ENCODE data around the gene MLLT10.
A peak's percentile ranks its signal among the peaks of the same experiment; 100 is the strongest.

The MLLT10 gene

GRCh38 chr10:21527598-21528235 lies 6.3 kb upstream of the MLLT10 start:
- Histone ChIP-seq H3K79me1 (ENCODE audit: low read length) (no peaks in the 10 kb centered on the region), H2AK5ac (ENCODE audit: low read length) (no peak overlapping the region), H2BK120ac (ENCODE audit: low read depth, low read length) (no peak overlapping the region), H3K27ac (ENCODE audit: low read depth, low read length) (peak overlapping the region; percentile 99), H3K4me3 (ENCODE audit: low read length) (peak overlapping the region; percentile 27), H3K18ac (ENCODE audit: low read length) (peak overlapping the region; percentile 100), H2BK15ac (replicated peaks; ENCODE audit: low read depth) (no peak overlapping the region), H2BK5ac (ENCODE audit: low read length) (no peak overlapping the region), H4K8ac (ENCODE audit: low read depth, low read length) (no peak overlapping the region), H3K56ac (ENCODE audit: low read length) (peak overlapping the region; percentile 83), H3K4me1 (ENCODE audit: control insufficient read depth, low read depth, low read length) (peaks cover 4% of the 10 kb centered on the region), H3K4ac (ENCODE audit: low read depth, low read length) (peak overlapping the region; percentile 90), H3K9ac (ENCODE audit: low read length) (peak overlapping the region; percentile 87), H3K36me3 (ENCODE audit: control insufficient read depth, insufficient read depth, low read length) (no peaks in the 10 kb centered on the region), H3K4me2 (ENCODE audit: low read length) (peak overlapping the region; percentile 21), H3K27me3 (ENCODE audit: insufficient read depth, low read length, poor library complexity) (no peaks in the 10 kb centered on the region), H3K79me2 (ENCODE audit: control insufficient read depth, insufficient read depth, low read length) (no peaks in the 10 kb centered on the region), H3K23ac (ENCODE audit: low read length) (no peak overlapping the region), H4K5ac (ENCODE audit: low read length) (no peak overlapping the region)
- WGBS (ENCODE audit: extremely low coverage, insufficient coverage, low lambda C conversion rate) = no CpG with 5 or more reads among the region's 18 CpGs
- DNase-seq = no peak

- H3K9ac ChIP-seq (ENCODE audit: low read length) = peak overlapping the region; percentile 87
- peaks cover 7% of the 10 kb centered on the region for H3K4me1 ChIP-seq (ENCODE audit: control insufficient read depth, low read depth, low read length)
- H4K5ac ChIP-seq (ENCODE audit: low read length) = no peak overlapping the region
- peak; percentile 60 for DNase-seq
- no peak overlapping the region for H2BK5ac ChIP-seq (ENCODE audit: low read length)
- H2BK120ac ChIP-seq (ENCODE audit: low read depth, low read length) = no peak overlapping the region
- H3K79me1 ChIP-seq (ENCODE audit: low read length) = no peaks in the 10 kb centered on the region
- no peak overlapping the region for H2BK15ac ChIP-seq (replicated peaks; ENCODE audit: low read depth)
- no CpG with 5 or more reads among the region's 8 CpGs for WGBS (ENCODE audit: extremely low coverage, insufficient coverage, low lambda C conversion rate)
- no peak overlapping the region for H2AK5ac ChIP-seq (ENCODE audit: low read length)
- peak overlapping the region; percentile 58 for H3K56ac ChIP-seq (ENCODE audit: low read length)
- no peaks in the 10 kb centered on the region for H3K27me3 ChIP-seq (ENCODE audit: insufficient read depth, low read length, poor library complexity)
- no peak overlapping the region for H3K4me3 ChIP-seq (ENCODE audit: low read length)
- H3K36me3 ChIP-seq (ENCODE audit: control insufficient read depth, insufficient read depth, low read length) = no peaks in the 10 kb centered on the region
- peak overlapping the region; percentile 12 for H3K4me2 ChIP-seq (ENCODE audit: low read length)
- peak overlapping the region; percentile 36 for H3K27ac ChIP-seq (ENCODE audit: low read depth, low read length)
- H3K4ac ChIP-seq (ENCODE audit: low read depth, low read length) = no peak overlapping the region
- H3K23ac ChIP-seq (ENCODE audit: low read length) = no peak overlapping the region
- no peak overlapping the region for H3K18ac ChIP-seq (ENCODE audit: low read length)
- H3K79me2 ChIP-seq (ENCODE audit: control insufficient read depth, insufficient read depth, low read length) = no peaks in the 10 kb centered on the region
- H4K8ac ChIP-seq (ENCODE audit: low read depth, low read length) = no peak overlapping the region
Observed at GRCh38 chr10:21528236-21529031, 5.6 kb upstream of the MLLT10 start.

GRCh38 chr10:21529032-21529910 lies 4.8 kb upstream of the MLLT10 start:
- H3K4me2 ChIP-seq (ENCODE audit: low read length) = peak overlapping the region; percentile 4
- no peaks in the 10 kb centered on the region for H3K36me3 ChIP-seq (ENCODE audit: control insufficient read depth, insufficient read depth, low read length)
- H3K18ac ChIP-seq (ENCODE audit: low read length) = no peak overlapping the region
- H3K4me1 ChIP-seq (ENCODE audit: control insufficient read depth, low read depth, low read length) = peaks cover 5% of the 10 kb centered on the region
- no peaks in the 10 kb centered on the region for H3K79me1 ChIP-seq (ENCODE audit: low read length)
- no peak overlapping the region for H4K5ac ChIP-seq (ENCODE audit: low read length)
- H3K4me3 ChIP-seq (ENCODE audit: low read length) = no peak overlapping the region
- peak overlapping the region; percentile 33 for H3K9ac ChIP-seq (ENCODE audit: low read length)
- no peak overlapping the region for H2AK5ac ChIP-seq (ENCODE audit: low read length)
- H3K79me2 ChIP-seq (ENCODE audit: control insufficient read depth, insufficient read depth, low read length) = no peaks in the 10 kb centered on the region
- H3K27ac ChIP-seq (ENCODE audit: low read depth, low read length) = peak overlapping the region; percentile 36
- WGBS (ENCODE audit: extremely low coverage, insufficient coverage, low lambda C conversion rate) = 100% methylated on average over 1 of the region's 9 CpGs
- no peak overlapping the region for H3K4ac ChIP-seq (ENCODE audit: low read depth, low read length)
- H3K23ac ChIP-seq (ENCODE audit: low read length) = no peak overlapping the region
- H2BK120ac ChIP-seq (ENCODE audit: low read depth, low read length) = no peak overlapping the region
- no peak overlapping the region for H2BK15ac ChIP-seq (replicated peaks; ENCODE audit: low read depth)
- peak overlapping the region; percentile 58 for H3K56ac ChIP-seq (ENCODE audit: low read length)
- DNase-seq = peak; percentile 51
- H3K27me3 ChIP-seq (ENCODE audit: insufficient read depth, low read length, poor library complexity) = no peaks in the 10 kb centered on the region
- no peak overlapping the region for H4K8ac ChIP-seq (ENCODE audit: low read depth, low read length)
- no peak overlapping the region for H2BK5ac ChIP-seq (ENCODE audit: low read length)

- no peaks in the 10 kb centered on the region for H3K36me3 ChIP-seq (ENCODE audit: control insufficient read depth, insufficient read depth, low read length)
- no peak overlapping the region for H3K4me2 ChIP-seq (ENCODE audit: low read length)
- H3K23ac ChIP-seq (ENCODE audit: low read length) = no peak overlapping the region
- no peak overlapping the region for H3K9ac ChIP-seq (ENCODE audit: low read length)
- no peak overlapping the region for H2AK5ac ChIP-seq (ENCODE audit: low read length)
- no peak overlapping the region for H3K27ac ChIP-seq (ENCODE audit: low read depth, low read length)
- DNase-seq = no peak
- H2BK120ac ChIP-seq (ENCODE audit: low read depth, low read length) = no peak overlapping the region
- WGBS (ENCODE audit: extremely low coverage, insufficient coverage, low lambda C conversion rate) = no CpG with 5 or more reads among the region's 1 CpG
- H3K27me3 ChIP-seq (ENCODE audit: insufficient read depth, low read length, poor library complexity) = no peaks in the 10 kb centered on the region
- H3K79me1 ChIP-seq (ENCODE audit: low read length) = no peaks in the 10 kb centered on the region
- H3K4me1 ChIP-seq (ENCODE audit: control insufficient read depth, low read depth, low read length) = peaks cover 5% of the 10 kb centered on the region
- no peak overlapping the region for H3K4me3 ChIP-seq (ENCODE audit: low read length)
- no peak overlapping the region for H4K5ac ChIP-seq (ENCODE audit: low read length)
- H4K8ac ChIP-seq (ENCODE audit: low read depth, low read length) = no peak overlapping the region
- peaks cover 5% of the 10 kb centered on the region for H3K79me2 ChIP-seq (ENCODE audit: control insufficient read depth, insufficient read depth, low read length)
- H2BK5ac ChIP-seq (ENCODE audit: low read length) = no peak overlapping the region
- H2BK15ac ChIP-seq (replicated peaks; ENCODE audit: low read depth) = no peak overlapping the region
- H3K4ac ChIP-seq (ENCODE audit: low read depth, low read length) = no peak overlapping the region
- no peak overlapping the region for H3K18ac ChIP-seq (ENCODE audit: low read length)
- H3K56ac ChIP-seq (ENCODE audit: low read length) = no peak overlapping the region
Observed at GRCh38 chr10:21530168-21530567, 3.9 kb upstream of the MLLT10 start.

GRCh38 chr10:21530641-21531040 lies 3.4 kb upstream of the MLLT10 start:
- Histone ChIP-seq H3K36me3 (ENCODE audit: control insufficient read depth, insufficient read depth, low read length) (no peaks in the 10 kb centered on the region), H3K56ac (ENCODE audit: low read length) (no peak overlapping the region), H3K27me3 (ENCODE audit: insufficient read depth, low read length, poor library complexity) (no peaks in the 10 kb centered on the region), H2BK5ac (ENCODE audit: low read length) (no peak overlapping the region), H3K79me2 (ENCODE audit: control insufficient read depth, insufficient read depth, low read length) (peaks cover 9% of the 10 kb centered on the region), H2AK5ac (ENCODE audit: low read length) (no peak overlapping the region), H4K5ac (ENCODE audit: low read length) (no peak overlapping the region), H2BK15ac (replicated peaks; ENCODE audit: low read depth) (no peak overlapping the region), H3K4me1 (ENCODE audit: control insufficient read depth, low read depth, low read length) (peaks cover 5% of the 10 kb centered on the region), H3K4me2 (ENCODE audit: low read length) (no peak overlapping the region), H3K18ac (ENCODE audit: low read length) (no peak overlapping the region), H2BK120ac (ENCODE audit: low read depth, low read length) (no peak overlapping the region), H3K4ac (ENCODE audit: low read depth, low read length) (no peak overlapping the region), H3K27ac (ENCODE audit: low read depth, low read length) (no peak overlapping the region), H3K23ac (ENCODE audit: low read length) (no peak overlapping the region), H3K4me3 (ENCODE audit: low read length) (no peak overlapping the region), H4K8ac (ENCODE audit: low read depth, low read length) (no peak overlapping the region), H3K9ac (ENCODE audit: low read length) (no peak overlapping the region), H3K79me1 (ENCODE audit: low read length) (no peaks in the 10 kb centered on the region)
- DNase-seq = no peak
- no CpG with 5 or more reads among the region's 1 CpG for WGBS (ENCODE audit: extremely low coverage, insufficient coverage, low lambda C conversion rate)
